Fibroblast of villous mesenchyme (primary cell): ENCODE measurements around the gene RPL13. TPM values are rescaled to one million over a fixed set of nuclear protein-coding genes. Genes with fewer than 3 reads are reported as not detected.
A peak's percentile ranks its signal among the peaks of the same experiment; 100 is the strongest.

ENCODE experiments used
- DNase-seq: peaks from one replicate; pipeline ENCODE4 v3.0.0-alpha.2; 2010; ENCODE audit warnings: low read depth
- H3K4me3 ChIP-seq: 2 replicates; pipeline ENCODE4 v1.5.1; 2011; ENCODE audit warnings: low read depth, mild to moderate bottlenecking, low read length
- total RNA-seq: library from RNA; depleted of rRNA; stranded (reverse); fragments of >200 nt; gene quantifications from 2 replicates; pipeline ENCODE4 v1.2.3, GENCODE V29; 2012
- TF ChIP-seq, protein P1 (sequence below): IDR thresholded peaks from 2 replicates; pipeline ENCODE4 v1.5.1; 2012; ENCODE audit warnings: low read depth, mild to moderate bottlenecking, low read length; ENCODE audit not compliant: insufficient read depth

Gene RPL13
- total RNA-seq = 1,832 and 2,350 TPM in 2 replicates

DNA sequence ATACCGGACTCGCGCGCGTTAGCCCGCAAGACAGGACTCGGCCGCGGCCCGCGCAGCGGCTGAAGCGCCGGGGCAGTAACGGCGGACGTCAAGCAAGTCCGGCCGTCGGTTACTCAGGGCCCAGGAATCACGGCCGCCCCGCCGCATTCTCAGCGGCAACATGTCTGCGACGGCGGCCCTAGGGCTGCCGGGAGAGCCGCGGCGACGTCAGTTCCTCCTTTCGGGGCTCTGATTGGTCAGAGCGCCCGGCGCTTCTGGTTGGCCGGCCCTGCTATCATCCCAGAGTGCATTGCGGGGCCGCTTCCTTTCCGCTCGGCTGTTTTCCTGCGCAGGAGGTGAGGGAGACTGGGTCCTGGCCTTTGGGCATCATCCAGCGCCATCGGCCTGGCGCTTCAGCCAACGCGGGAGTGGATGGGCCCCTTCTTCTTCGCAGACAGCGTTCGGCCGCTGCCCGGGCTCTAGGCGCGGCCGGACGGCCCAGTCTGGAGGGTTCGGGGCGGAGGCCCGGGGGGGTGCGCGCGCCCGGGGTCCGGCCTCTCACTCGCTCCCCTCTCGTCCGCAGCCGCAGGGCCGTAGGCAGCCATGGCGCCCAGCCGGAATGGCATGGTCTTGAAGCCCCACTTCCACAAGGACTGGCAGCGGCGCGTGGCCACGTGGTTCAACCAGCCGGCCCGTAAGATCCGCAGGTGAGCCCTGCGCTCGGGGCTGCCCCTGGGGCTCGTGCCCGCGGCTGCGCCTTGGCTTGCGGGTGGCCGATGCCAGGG, at the start of gene RPL13:
Gene RPL13 (plus strand): TSS at position 305 of the 764 bp plus-strand sequence. CDS start 278 bp downstream, at position 583.
- TF ChIP-seq, protein P1, sequence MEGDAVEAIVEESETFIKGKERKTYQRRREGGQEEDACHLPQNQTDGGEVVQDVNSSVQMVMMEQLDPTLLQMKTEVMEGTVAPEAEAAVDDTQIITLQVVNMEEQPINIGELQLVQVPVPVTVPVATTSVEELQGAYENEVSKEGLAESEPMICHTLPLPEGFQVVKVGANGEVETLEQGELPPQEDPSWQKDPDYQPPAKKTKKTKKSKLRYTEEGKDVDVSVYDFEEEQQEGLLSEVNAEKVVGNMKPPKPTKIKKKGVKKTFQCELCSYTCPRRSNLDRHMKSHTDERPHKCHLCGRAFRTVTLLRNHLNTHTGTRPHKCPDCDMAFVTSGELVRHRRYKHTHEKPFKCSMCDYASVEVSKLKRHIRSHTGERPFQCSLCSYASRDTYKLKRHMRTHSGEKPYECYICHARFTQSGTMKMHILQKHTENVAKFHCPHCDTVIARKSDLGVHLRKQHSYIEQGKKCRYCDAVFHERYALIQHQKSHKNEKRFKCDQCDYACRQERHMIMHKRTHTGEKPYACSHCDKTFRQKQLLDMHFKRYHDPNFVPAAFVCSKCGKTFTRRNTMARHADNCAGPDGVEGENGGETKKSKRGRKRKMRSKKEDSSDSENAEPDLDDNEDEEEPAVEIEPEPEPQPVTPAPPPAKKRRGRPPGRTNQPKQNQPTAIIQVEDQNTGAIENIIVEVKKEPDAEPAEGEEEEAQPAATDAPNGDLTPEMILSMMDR = no peak
- H3K4me3 ChIP-seq = peak within 1 kb of the TSS; percentile 60
- peak; percentile 96 for DNase-seq

DNA sequence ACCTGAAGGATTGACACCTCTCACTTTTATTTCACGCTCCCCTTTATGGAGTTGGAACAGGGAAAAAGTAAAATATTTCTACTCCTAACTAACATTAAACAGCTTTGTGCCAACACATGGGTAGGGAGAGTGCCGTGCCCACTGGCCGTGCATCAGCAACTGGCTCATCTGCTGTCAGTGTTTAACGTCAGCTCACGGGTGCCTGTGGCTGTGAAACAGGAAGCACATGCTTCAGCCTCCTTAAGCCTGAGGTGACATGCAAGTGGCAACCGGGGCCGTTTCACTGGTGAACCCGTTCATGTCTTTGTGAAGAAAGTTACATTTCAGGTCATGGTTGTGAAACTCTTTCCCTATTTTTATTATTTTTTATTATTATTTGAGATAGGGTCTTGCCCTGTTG, 49.1 kb upstream of the RPL13 start:
- H3K4me3 ChIP-seq = no peak overlapping the region
- TF ChIP-seq, protein P1 = no peak
- no peak for DNase-seq

DNA sequence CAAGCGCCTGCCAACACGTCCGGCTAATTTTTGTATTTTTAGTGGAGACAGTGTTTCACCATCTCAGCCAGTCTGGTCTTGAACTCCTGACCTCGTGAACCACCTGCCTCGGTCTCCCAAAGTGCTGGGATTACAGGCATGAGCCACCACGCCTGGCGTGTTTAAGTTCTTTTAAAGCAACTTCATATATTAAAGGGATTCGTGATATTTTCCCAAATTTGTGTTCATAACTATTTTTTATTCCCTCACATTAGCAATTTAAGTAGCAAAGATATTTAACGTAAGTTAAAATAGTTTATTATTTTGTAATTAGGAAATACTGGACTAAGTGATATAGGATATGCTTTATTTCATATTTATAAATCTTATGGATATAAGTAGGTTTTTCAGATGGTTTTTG, 48.0 kb upstream of the RPL13 start:
- no peak for DNase-seq
- no peak overlapping the region for H3K4me3 ChIP-seq
- TF ChIP-seq, protein P1 = no peak

DNA sequence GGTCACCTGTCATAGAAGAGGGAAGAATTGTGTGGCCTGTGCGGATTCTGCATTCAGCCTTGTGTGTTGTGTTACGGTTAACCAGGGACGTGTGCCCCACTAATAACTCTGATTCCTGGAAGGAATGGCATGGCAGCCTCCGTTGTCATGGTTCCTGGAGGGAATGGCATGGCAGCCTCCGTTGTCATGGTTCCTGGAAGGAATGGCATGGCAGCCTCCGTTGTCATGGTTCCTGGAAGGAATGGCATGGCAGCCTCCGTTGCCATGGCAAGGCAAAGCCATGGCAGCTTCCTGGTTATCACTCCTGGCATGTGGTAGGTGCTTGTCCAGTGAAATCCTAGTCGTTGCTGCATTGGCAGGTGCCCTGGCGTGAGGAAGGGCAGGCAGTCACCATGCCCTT, 43.4 kb upstream of the RPL13 start:
- H3K4me3 ChIP-seq = no peak overlapping the region
- TF ChIP-seq, protein P1 = no peak
- DNase-seq = no peak

DNA sequence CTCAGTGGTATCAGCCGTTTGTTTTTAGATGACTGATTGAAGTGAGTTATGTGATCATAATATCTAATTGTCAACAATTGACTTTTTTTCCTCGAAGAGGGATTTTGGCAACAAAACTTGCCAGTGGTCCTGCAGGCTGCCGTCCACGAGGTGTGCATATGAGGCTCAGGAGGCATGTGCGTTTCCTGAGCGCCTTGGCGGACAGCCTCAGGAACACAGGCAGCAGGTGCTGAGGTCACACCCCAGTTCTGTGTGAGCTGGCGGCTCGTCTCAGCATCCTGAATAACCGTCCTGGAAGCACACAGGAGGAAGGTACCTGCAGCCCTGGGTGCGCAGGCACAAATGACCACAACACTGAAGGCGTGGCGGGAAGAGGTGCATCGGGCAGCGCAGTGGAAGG, 40.6 kb upstream of the RPL13 start:
- H3K4me3 ChIP-seq = no peak overlapping the region
- DNase-seq = no peak
- TF ChIP-seq, protein P1 = no peak

DNA sequence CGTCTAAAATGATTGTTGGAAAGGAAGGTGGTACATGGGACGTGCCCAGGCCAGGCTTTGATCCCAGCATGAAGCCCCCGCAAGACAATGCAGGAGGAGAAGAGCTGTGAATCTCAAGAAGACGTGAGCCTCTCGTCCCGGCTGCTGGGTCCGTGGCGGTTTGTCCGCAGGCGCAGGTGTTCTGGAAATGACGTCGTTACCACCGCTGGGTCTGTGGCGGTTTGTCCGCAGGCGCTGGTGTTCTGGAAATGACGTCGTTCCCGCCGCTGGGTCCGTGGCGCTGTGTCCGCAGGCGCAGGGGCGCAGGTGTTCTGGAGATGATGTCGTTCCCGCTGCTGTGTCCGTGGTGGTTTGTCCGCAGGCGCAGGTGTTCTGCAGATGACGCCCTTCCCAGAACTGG, 38.2 kb upstream of the RPL13 start:
- TF ChIP-seq, protein P1 = no peak
- no peak overlapping the region for H3K4me3 ChIP-seq
- no peak for DNase-seq
